Adrenal gland (tissue), 5 donors: ENCODE data around the gene BRAP.
"Not testable (repeated sequence)": the region's sequence is repeated elsewhere in the genome, so short reads cannot be mapped to it uniquely, and the experiment has no call there.

ENCODE experiments used
- CTCF ChIP-seq, 6 experiments: fragments of 450-650 bp in 4 of 6; fragments of 200-600 bp in 2 of 6; sonication (generic) in 1 of 6; IDR thresholded peaks; 1 replicate in 5 of 6; 2 replicates in 1 of 6; pipeline versions ENCODE4 v1.5.1 to v1.8.0; 2016 to 2021; ENCODE audit warnings: antibody characterized with exemption in 6 of 6, mild to moderate bottlenecking in 2 of 6, moderate library complexity in 1 of 6
- POLR2A ChIP-seq, 2 donors: fragments of 450-650 bp; IDR thresholded peaks; one replicate each; pipeline ENCODE4 v1.6.1; 2017; ENCODE audit warnings: antibody characterized with exemption in 2 of 2, mild to moderate bottlenecking in 2 of 2, moderate library complexity in 1 of 2
- donor health status: DM: no; HTN: no; CAD: no.

- not testable (repeated sequence) for TF ChIP-seq CTCF, POLR2A (IDR thresholded peaks at IDR 0.05)
These were observed 82.9 kb downstream of the BRAP start for GRCh38 chr12:111602857-111603256.
